ENCODE results near the gene IQCH. TPM values are rescaled to one million over a fixed set of nuclear protein-coding genes. Genes with fewer than 3 reads are reported as not detected.
"Not testable (repeated sequence)": the region's sequence is repeated elsewhere in the genome, so short reads cannot be mapped to it uniquely, and the experiment has no call there.

Gene IQCH
- total RNA-seq, 1 donor from 2014 or later, result 3.1 TPM

GRCh38 chr15:67413770-67414390, 159.3 kb downstream of the IQCH start:
- H3K36me3 ChIP-seq (ENCODE audit: control insufficient read depth in 3 of 3, insufficient read depth in 3 of 3, low read length in 3 of 3), result peaks cover 0 to 9% (median 2%) of the 10 kb centered on the region in 3 donors
- H3K9ac ChIP-seq (ENCODE audit: low read depth in 1 of 3, low read length in 3 of 3), result no peak overlapping the region
- H3K4me1 ChIP-seq (ENCODE audit: control insufficient read depth in 3 of 3, insufficient read depth in 3 of 3, low read length in 3 of 3), result no peaks in the 10 kb centered on the region
- H3K27me3 ChIP-seq (ENCODE audit: control insufficient read depth in 3 of 3, insufficient read depth in 3 of 3, low read length in 3 of 3), result no peaks in the 10 kb centered on the region
- no peak overlapping the region for H3K4me3 ChIP-seq (ENCODE audit: low read length in 3 of 3)
- no peak overlapping the region for H3K27ac ChIP-seq (ENCODE audit: low read depth, low read length)
- no peaks in the 10 kb centered on the region for H3K9me3 ChIP-seq (ENCODE audit: control insufficient read depth in 3 of 3, low read length in 3 of 3)

GRCh38 chr15:67415181-67415580, 160.6 kb downstream of the IQCH start:
- no peak overlapping the region for H3K4me3 ChIP-seq (ENCODE audit: low read length in 3 of 3)
- H3K27me3 ChIP-seq (ENCODE audit: control insufficient read depth in 3 of 3, insufficient read depth in 3 of 3, low read length in 3 of 3), result no peaks in the 10 kb centered on the region
- H3K9me3 ChIP-seq (ENCODE audit: control insufficient read depth in 3 of 3, low read length in 3 of 3), result no peaks in the 10 kb centered on the region
- H3K27ac ChIP-seq (ENCODE audit: low read depth, low read length), result no peak overlapping the region
- no peaks in the 10 kb centered on the region for H3K4me1 ChIP-seq (ENCODE audit: control insufficient read depth in 3 of 3, insufficient read depth in 3 of 3, low read length in 3 of 3)
- no peak overlapping the region for H3K9ac ChIP-seq (ENCODE audit: low read depth in 1 of 3, low read length in 3 of 3)
- H3K36me3 ChIP-seq (ENCODE audit: control insufficient read depth in 3 of 3, insufficient read depth in 3 of 3, low read length in 3 of 3), result peaks cover 0 to 9% (median 2%) of the 10 kb centered on the region in 3 donors

GRCh38 chr15:67416891-67417290, 162.3 kb downstream of the IQCH start:
- Histone ChIP-seq H3K27me3 (ENCODE audit: control insufficient read depth in 3 of 3, insufficient read depth in 3 of 3, low read length in 3 of 3) (no peaks in the 10 kb centered on the region), H3K27ac (ENCODE audit: low read depth, low read length) (no peak overlapping the region), H3K9me3 (ENCODE audit: control insufficient read depth in 3 of 3, low read length in 3 of 3) (no peaks in the 10 kb centered on the region), H3K36me3 (ENCODE audit: control insufficient read depth in 3 of 3, insufficient read depth in 3 of 3, low read length in 3 of 3) (peaks cover 0 to 18% (median 2%) of the 10 kb centered on the region in 3 donors), H3K9ac (ENCODE audit: low read depth in 1 of 3, low read length in 3 of 3) (no peak overlapping the region), H3K4me1 (ENCODE audit: control insufficient read depth in 3 of 3, insufficient read depth in 3 of 3, low read length in 3 of 3) (no peaks in the 10 kb centered on the region), H3K4me3 (ENCODE audit: low read length in 3 of 3) (no peak overlapping the region)

- H3K4me1 ChIP-seq (ENCODE audit: control insufficient read depth in 3 of 3, insufficient read depth in 3 of 3, low read length in 3 of 3), result no peaks in the 10 kb centered on the region
- H3K4me3 ChIP-seq (ENCODE audit: low read length in 3 of 3), result no peak overlapping the region
- H3K27ac ChIP-seq (ENCODE audit: low read depth, low read length), result no peak overlapping the region
- H3K36me3 ChIP-seq (ENCODE audit: control insufficient read depth in 3 of 3, insufficient read depth in 3 of 3, low read length in 3 of 3), result peaks cover 0 to 14% (median 0%) of the 10 kb centered on the region in 3 donors
- H3K27me3 ChIP-seq (ENCODE audit: control insufficient read depth in 3 of 3, insufficient read depth in 3 of 3, low read length in 3 of 3), result no peaks in the 10 kb centered on the region
- no peak overlapping the region for H3K9ac ChIP-seq (ENCODE audit: low read depth in 1 of 3, low read length in 3 of 3)
- H3K9me3 ChIP-seq (ENCODE audit: control insufficient read depth in 3 of 3, low read length in 3 of 3), result no peaks in the 10 kb centered on the region
Observed at GRCh38 chr15:67419705-67420104, 165.1 kb downstream of the IQCH start.

- Histone ChIP-seq H3K4me1 (ENCODE audit: control insufficient read depth in 3 of 3, insufficient read depth in 3 of 3, low read length in 3 of 3) (no peaks in the 10 kb centered on the region), H3K9ac (ENCODE audit: low read depth in 1 of 3, low read length in 3 of 3) (no peak overlapping the region), H3K36me3 (ENCODE audit: control insufficient read depth in 3 of 3, insufficient read depth in 3 of 3, low read length in 3 of 3) (peaks cover 0 to 13% (median 0%) of the 10 kb centered on the region in 3 donors), H3K9me3 (ENCODE audit: control insufficient read depth in 3 of 3, low read length in 3 of 3) (no peaks in the 10 kb centered on the region), H3K4me3 (ENCODE audit: low read length in 3 of 3) (no peak overlapping the region), H3K27me3 (ENCODE audit: control insufficient read depth in 3 of 3, insufficient read depth in 3 of 3, low read length in 3 of 3) (no peaks in the 10 kb centered on the region), H3K27ac (ENCODE audit: low read depth, low read length) (no peak overlapping the region)
Observed at GRCh38 chr15:67420137-67420536, 165.6 kb downstream of the IQCH start.

GRCh38 chr15:67421105-67421504, 166.5 kb downstream of the IQCH start:
- no peak overlapping the region for H3K9ac ChIP-seq (ENCODE audit: low read depth in 1 of 3, low read length in 3 of 3)
- no peak overlapping the region for H3K27ac ChIP-seq (ENCODE audit: low read depth, low read length)

GRCh38 chr15:67422296-67422695, 167.7 kb downstream of the IQCH start:
- H3K27ac ChIP-seq (ENCODE audit: low read depth, low read length), result no peak overlapping the region
- H3K36me3 ChIP-seq (ENCODE audit: control insufficient read depth in 3 of 3, insufficient read depth in 3 of 3, low read length in 3 of 3), result peaks cover 0 to 15% (median 0%) of the 10 kb centered on the region in 3 donors
- no peaks in the 10 kb centered on the region for H3K27me3 ChIP-seq (ENCODE audit: control insufficient read depth in 3 of 3, insufficient read depth in 3 of 3, low read length in 3 of 3)
- H3K4me1 ChIP-seq (ENCODE audit: control insufficient read depth in 3 of 3, insufficient read depth in 3 of 3, low read length in 3 of 3), result no peaks in the 10 kb centered on the region
- no peaks in the 10 kb centered on the region for H3K9me3 ChIP-seq (ENCODE audit: control insufficient read depth in 3 of 3, low read length in 3 of 3)
- H3K9ac ChIP-seq (ENCODE audit: low read depth in 1 of 3, low read length in 3 of 3), result no peak overlapping the region
- no peak overlapping the region for H3K4me3 ChIP-seq (ENCODE audit: low read length in 3 of 3)

More at GRCh38 chr15:67421105-67421504, 166.5 kb downstream of the IQCH start:
- peaks cover 0 to 13% (median 0%) of the 10 kb centered on the region in 3 donors for H3K36me3 ChIP-seq (ENCODE audit: control insufficient read depth in 3 of 3, insufficient read depth in 3 of 3, low read length in 3 of 3)
- H3K9me3 ChIP-seq (ENCODE audit: control insufficient read depth in 3 of 3, low read length in 3 of 3), result no peaks in the 10 kb centered on the region
- no peak overlapping the region for H3K4me3 ChIP-seq (ENCODE audit: low read length in 3 of 3)
- H3K27me3 ChIP-seq (ENCODE audit: control insufficient read depth in 3 of 3, insufficient read depth in 3 of 3, low read length in 3 of 3), result no peaks in the 10 kb centered on the region
- no peaks in the 10 kb centered on the region for H3K4me1 ChIP-seq (ENCODE audit: control insufficient read depth in 3 of 3, insufficient read depth in 3 of 3, low read length in 3 of 3)

GRCh38 chr15:67433495-67434099, 179.0 kb downstream of the IQCH start:
- Histone ChIP-seq H3K36me3 (ENCODE audit: control insufficient read depth in 3 of 3, insufficient read depth in 3 of 3, low read length in 3 of 3) (peaks cover 0 to 2% (median 2%) of the 10 kb centered on the region in 3 donors), H3K27ac (ENCODE audit: low read depth, low read length) (no peak overlapping the region), H3K27me3 (ENCODE audit: control insufficient read depth in 3 of 3, insufficient read depth in 3 of 3, low read length in 3 of 3) (no peaks in the 10 kb centered on the region), H3K4me1 (ENCODE audit: control insufficient read depth in 3 of 3, insufficient read depth in 3 of 3, low read length in 3 of 3) (no peaks in the 10 kb centered on the region), H3K4me3 (ENCODE audit: low read length in 3 of 3) (no peak overlapping the region), H3K9ac (ENCODE audit: low read depth in 1 of 3, low read length in 3 of 3) (no peak overlapping the region), H3K9me3 (ENCODE audit: control insufficient read depth in 3 of 3, low read length in 3 of 3) (no peaks in the 10 kb centered on the region)

- H3K4me1 ChIP-seq (ENCODE audit: control insufficient read depth in 3 of 3, insufficient read depth in 3 of 3, low read length in 3 of 3); H3K27ac ChIP-seq (ENCODE audit: low read depth, low read length); H3K9me3 ChIP-seq (ENCODE audit: control insufficient read depth in 3 of 3, low read length in 3 of 3); H3K27me3 ChIP-seq (ENCODE audit: control insufficient read depth in 3 of 3, insufficient read depth in 3 of 3, low read length in 3 of 3); H3K9ac ChIP-seq (ENCODE audit: low read depth in 1 of 3, low read length in 3 of 3); H3K4me3 ChIP-seq (ENCODE audit: low read length in 3 of 3); H3K36me3 ChIP-seq (ENCODE audit: control insufficient read depth in 3 of 3, insufficient read depth in 3 of 3, low read length in 3 of 3): not testable (repeated sequence)
Observed at GRCh38 chr15:67436351-67437250, 182.0 kb downstream of the IQCH start.

GRCh38 chr15:67444100-67444499, 189.5 kb downstream of the IQCH start:
- Histone ChIP-seq H3K4me3 (ENCODE audit: low read length in 3 of 3) (no peak overlapping the region), H3K4me1 (ENCODE audit: control insufficient read depth in 3 of 3, insufficient read depth in 3 of 3, low read length in 3 of 3) (no peaks in the 10 kb centered on the region), H3K27ac (ENCODE audit: low read depth, low read length) (no peak overlapping the region), H3K27me3 (ENCODE audit: control insufficient read depth in 3 of 3, insufficient read depth in 3 of 3, low read length in 3 of 3) (no peaks in the 10 kb centered on the region), H3K9me3 (ENCODE audit: control insufficient read depth in 3 of 3, low read length in 3 of 3) (no peaks in the 10 kb centered on the region), H3K9ac (ENCODE audit: low read depth in 1 of 3, low read length in 3 of 3) (no peak overlapping the region), H3K36me3 (ENCODE audit: control insufficient read depth in 3 of 3, insufficient read depth in 3 of 3, low read length in 3 of 3) (peaks cover 0 to 2% (median 0%) of the 10 kb centered on the region in 3 donors)
